ENCODE measurements around the gene METTL1.

METTL1 gene

GRCh38 chr12:57736741-57737466, 35.0 kb downstream of the METTL1 start:
- DNase-seq (ENCODE audit: low read depth): no peak

DNA sequence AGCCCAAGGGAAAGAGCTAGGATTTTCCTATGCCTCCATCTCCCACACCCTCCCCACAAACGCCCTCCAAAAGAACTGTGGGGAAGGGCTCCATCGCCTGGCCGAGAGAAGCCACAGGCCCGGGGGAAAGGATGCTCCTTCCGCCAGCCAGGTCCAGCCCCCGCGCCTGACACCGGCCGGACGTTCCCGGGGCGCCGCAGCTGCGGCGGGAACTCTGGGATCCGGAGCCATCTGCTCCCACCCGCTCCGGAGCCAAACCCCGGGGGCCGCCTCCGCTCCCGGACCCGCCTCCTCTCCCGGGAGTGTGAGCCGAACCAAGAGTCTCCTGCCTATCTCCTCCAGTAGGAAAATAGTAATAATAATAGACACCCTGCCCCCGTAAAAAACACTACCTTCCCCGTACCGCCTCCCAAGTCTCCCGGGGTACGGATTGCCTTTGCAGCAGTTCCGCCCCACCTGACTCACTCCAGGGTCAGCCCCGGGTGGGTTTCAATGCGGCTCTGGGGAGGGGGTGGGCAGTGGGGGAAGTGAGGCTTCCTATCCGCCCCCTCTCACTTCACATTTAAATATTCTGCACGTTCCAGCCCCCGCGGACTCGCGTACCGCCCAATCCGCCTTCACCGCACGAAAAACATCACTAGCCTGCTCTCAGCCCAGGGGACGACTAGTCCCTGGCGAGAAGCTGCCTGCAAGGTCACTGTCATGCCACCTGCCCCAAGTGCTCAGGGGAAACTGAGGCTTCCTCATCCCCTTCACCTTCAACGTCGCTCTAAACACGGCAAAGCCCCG, 35.8 kb downstream of the METTL1 start:
- DNase-seq (ENCODE audit: low read depth): no peak

GRCh38 chr12:57735198-57735855, 36.6 kb downstream of the METTL1 start:
- DNase-seq (ENCODE audit: low read depth): no peak

GRCh38 chr12:57734591-57734990, 37.3 kb downstream of the METTL1 start:
- DNase-seq (ENCODE audit: low read depth): no peak

DNA sequence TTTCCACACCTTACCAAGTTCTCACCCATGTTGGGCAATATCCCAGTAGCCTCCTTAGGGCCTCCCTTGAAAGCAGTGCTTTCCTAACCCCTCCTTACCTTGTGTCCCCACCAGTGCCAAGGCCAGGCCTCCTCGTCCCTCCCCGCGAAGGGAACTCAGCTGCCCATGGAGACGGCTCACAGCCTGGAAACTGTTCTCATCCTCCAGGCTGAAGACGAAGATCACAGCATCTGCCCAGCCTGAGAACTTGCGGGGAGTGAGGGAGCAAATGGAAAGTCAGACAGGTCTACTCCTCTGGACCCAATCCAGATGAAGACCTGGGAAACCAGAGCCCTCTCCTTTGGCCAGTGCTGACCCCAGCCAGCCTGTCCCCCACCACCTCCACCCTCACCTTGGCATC, 38.0 kb downstream of the METTL1 start:
- no peak for DNase-seq (ENCODE audit: low read depth)

GRCh38 chr12:57732726-57733593, 38.9 kb downstream of the METTL1 start:
- DNase-seq (ENCODE audit: low read depth): no peak

DNA sequence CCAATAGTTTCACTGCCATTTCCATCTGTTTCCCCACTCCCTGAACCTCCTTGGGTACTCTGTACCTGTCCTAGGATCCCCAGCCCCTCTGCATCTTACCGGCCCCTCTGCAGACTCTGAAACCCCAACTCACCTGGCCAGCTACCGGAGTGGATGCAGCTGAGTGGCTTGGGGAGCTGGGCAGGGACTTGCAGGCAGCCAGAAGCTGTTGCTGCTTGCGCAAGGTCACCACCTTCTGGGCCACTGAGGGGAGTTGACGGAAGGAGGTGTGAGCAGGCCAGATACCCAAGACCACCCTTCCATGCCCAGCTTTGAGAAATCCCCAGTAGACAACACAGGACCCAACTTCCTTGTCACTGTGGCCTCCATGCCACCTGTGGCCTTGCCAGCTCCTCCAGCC, 39.6 kb downstream of the METTL1 start:
- DNase-seq (ENCODE audit: low read depth): no peak

- DNase-seq (ENCODE audit: low read depth): no peak
These were observed 40.4 kb downstream of the METTL1 start for GRCh38 chr12:57731411-57732080.

- no peak for DNase-seq (ENCODE audit: low read depth)
These were observed 41.4 kb downstream of the METTL1 start for GRCh38 chr12:57730336-57731067.

- DNase-seq (ENCODE audit: low read depth): no peak
These were observed 42.5 kb downstream of the METTL1 start for GRCh38 chr12:57729321-57729844.

GRCh38 chr12:57727758-57728395, 44.0 kb downstream of the METTL1 start:
- no peak for DNase-seq (ENCODE audit: low read depth)

DNA sequence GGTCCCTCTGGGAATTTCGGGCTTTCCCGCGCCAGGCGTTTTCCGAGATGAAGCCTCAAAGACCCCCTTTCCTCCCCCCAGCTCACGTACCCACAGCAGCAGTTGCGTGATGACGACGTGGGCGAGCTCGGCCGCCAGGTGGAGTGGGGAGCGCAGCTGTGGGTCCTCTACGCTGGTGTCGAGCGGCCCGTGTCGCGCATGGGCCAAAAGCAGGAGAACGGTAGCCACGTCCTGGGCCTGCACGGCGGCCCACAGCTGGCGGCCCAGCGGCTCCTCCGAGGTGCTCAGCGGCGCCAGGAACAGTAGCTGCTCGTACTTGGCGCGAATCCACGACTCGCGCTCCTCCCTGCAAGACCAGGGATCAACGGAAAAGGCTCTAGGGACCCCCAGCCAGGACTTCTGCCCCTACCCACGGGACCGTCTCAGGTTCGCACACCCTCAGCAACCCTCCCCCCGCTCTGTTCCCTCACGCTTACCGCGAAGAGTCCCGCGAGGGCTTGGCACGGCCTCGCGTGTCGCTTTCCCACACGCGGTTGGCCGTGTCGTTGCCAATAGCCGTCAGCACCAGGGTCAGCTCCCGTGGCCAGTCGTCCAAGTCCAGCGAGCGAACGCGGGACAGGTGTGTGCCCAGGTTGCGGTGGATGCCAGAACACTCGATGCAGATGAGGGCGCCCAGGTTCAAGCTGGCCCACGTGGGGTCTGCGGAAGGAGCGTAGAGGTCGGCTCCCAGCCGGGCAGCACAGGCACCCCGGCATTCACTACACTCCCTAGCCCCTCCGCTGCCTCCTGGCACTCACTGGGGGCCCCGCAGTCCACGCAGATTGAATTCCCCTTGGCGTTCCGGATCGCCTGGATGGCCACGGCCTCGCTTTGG, 44.8 kb downstream of the METTL1 start:
- no peak for DNase-seq (ENCODE audit: low read depth)

DNA sequence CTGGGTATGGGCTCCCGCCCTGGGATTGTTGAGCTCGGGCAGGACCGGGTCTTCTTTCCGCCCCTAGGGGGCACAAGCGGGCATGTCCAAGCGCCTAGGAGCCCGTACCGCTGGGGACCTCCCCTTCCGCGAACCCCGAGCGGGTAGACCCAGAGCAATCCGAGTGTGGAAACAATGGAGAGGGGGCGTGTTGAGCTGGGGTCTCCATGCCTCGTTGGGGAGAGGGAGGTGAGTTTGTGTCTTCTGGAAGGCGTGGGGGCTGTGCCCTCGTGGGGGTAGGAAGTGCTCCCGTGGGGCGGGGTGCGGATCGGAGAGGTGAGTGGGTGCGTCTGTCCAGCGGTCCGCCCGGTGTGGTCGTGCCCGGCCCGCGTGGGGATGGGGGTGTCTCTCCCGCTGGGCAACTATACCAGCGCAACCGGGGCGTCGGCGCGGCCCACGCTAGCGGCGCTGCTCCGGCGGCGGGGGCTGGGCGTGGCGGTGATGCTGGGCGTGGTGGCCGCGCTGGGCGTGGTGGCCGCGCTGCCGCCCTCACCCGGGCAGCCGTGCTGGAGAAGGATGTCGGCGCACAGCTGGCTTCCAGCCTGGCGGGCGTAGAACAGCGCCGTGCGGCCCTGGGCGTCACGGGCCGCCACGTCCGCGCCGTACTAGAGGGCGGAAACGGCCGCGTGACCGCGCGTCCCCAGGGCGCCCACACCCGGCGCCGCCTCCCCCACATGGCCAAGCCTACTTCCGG, 45.6 kb downstream of the METTL1 start:
- DNase-seq (ENCODE audit: low read depth): no peak

GRCh38 chr12:57725851-57726150, 46.1 kb downstream of the METTL1 start:
- no peak for DNase-seq (ENCODE audit: low read depth)

- no peak for DNase-seq (ENCODE audit: low read depth)
These were observed 46.8 kb downstream of the METTL1 start for GRCh38 chr12:57724936-57725740.

- DNase-seq (ENCODE audit: low read depth): no peak
These were observed 47.6 kb downstream of the METTL1 start for GRCh38 chr12:57724003-57724935.

GRCh38 chr12:57723630-57723962, 48.3 kb downstream of the METTL1 start:
- DNase-seq (ENCODE audit: low read depth): no peak

Data from T-helper 22 cell (primary cell).